ENCODE measurements around the gene RAB3GAP1.

RAB3GAP1 gene

GRCh38 chr2:135168204-135168856 lies 116.2 kb downstream of the RAB3GAP1 start:
- DNase-seq, result no peak

- no peak for DNase-seq
These were observed 118.0 kb downstream of the RAB3GAP1 start for GRCh38 chr2:135169900-135170753.

- no peak for DNase-seq
These were observed 122.1 kb downstream of the RAB3GAP1 start for GRCh38 chr2:135174049-135174809.

GRCh38 chr2:135174810-135175093 lies 122.7 kb downstream of the RAB3GAP1 start:
- no peak for DNase-seq

- no peak for DNase-seq
These were observed 123.1 kb downstream of the RAB3GAP1 start for GRCh38 chr2:135175177-135175576.

- no peak for DNase-seq
These were observed 127.6 kb downstream of the RAB3GAP1 start for GRCh38 chr2:135179689-135180088.

GRCh38 chr2:135182190-135182589 lies 130.1 kb downstream of the RAB3GAP1 start:
- no peak for DNase-seq

GRCh38 chr2:135182601-135183000 lies 130.5 kb downstream of the RAB3GAP1 start:
- DNase-seq, result no peak

- DNase-seq, result no peak
These were observed 131.7 kb downstream of the RAB3GAP1 start for GRCh38 chr2:135183822-135184221.

GRCh38 chr2:135186054-135186453 lies 134.0 kb downstream of the RAB3GAP1 start:
- DNase-seq, result no peak

GRCh38 chr2:135187270-135187669 lies 135.2 kb downstream of the RAB3GAP1 start:
- no peak for DNase-seq

GRCh38 chr2:135189148-135189547 lies 137.1 kb downstream of the RAB3GAP1 start:
- no peak for DNase-seq

GRCh38 chr2:135190799-135191198 lies 138.7 kb downstream of the RAB3GAP1 start:
- no peak for DNase-seq

GRCh38 chr2:135198481-135198880 lies 146.4 kb downstream of the RAB3GAP1 start:
- DNase-seq, result no peak

- no peak for DNase-seq
These were observed 150.7 kb downstream of the RAB3GAP1 start for GRCh38 chr2:135202751-135203150.

GRCh38 chr2:135203944-135204343 lies 151.9 kb downstream of the RAB3GAP1 start:
- DNase-seq, result no peak

- no peak for DNase-seq
These were observed 155.9 kb downstream of the RAB3GAP1 start for GRCh38 chr2:135208016-135208415.

GRCh38 chr2:135212757-135213156 lies 160.7 kb downstream of the RAB3GAP1 start:
- DNase-seq, result no peak

- no peak for DNase-seq
These were observed 166.3 kb downstream of the RAB3GAP1 start for GRCh38 chr2:135218426-135218825.

GRCh38 chr2:135219226-135219625 lies 167.1 kb downstream of the RAB3GAP1 start:
- DNase-seq, result no peak

Data from NCI-H524 treated with DMSO at 0.1 percent for 48 hours (cell line).